K562 treated with DMSO at 1 percent for 12 hours (cell line): Measurements from ENCODE around the gene SLC22A31. TPM values are rescaled to one million over a fixed set of nuclear protein-coding genes. Genes with fewer than 3 reads are reported as not detected.

Experiments
- total RNA-seq: library from RNA; unstranded; fragments of 300-600 nt; gene quantifications from 2 replicates; pipeline ENCODE4 v1.2.3, GENCODE V29; 2022; ENCODE audit not compliant: insufficient read depth

SLC22A31 gene
- total RNA-seq: not detected in 2 replicates

DNA sequence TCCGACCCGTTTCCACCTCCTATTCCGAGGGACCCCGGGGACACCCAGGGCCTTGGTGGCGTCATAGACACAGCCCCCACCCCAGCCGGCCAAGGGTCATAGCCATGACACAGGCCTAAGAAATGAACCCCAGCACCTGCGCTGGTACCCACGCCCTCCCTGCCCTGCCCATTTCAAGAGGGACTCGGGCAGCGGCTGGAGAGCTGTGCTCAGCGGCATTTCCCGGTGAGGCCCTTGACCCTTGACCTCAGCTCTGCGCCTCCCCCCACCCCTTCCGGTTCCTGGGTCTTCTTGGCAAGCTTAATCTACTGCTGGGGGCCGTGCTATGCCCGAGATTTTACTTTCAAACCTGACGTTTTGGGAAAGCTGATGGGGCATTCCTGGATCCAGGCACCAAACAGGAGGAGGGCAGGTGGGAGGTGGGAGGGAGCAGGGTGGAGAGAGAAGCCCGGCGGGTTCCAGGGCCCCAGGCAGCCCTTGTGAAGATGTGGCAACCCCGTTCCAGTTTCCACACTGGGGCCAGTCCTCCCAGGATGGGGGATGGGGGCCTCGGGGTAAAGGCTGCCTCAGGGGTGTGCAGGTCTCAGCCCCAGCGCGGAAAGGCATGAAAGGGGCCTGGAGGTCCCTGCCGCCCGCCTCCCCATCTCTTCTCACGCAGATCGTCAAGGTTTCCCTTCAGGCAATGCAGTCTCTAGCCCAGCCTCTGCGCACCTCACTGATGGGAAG lies at the start of gene SLC22A31:
TSS of gene SLC22A31 (minus strand) at position 414 of the 726 bp plus-strand sequence. CDS start at position 378, 36 bp downstream.

DNA sequence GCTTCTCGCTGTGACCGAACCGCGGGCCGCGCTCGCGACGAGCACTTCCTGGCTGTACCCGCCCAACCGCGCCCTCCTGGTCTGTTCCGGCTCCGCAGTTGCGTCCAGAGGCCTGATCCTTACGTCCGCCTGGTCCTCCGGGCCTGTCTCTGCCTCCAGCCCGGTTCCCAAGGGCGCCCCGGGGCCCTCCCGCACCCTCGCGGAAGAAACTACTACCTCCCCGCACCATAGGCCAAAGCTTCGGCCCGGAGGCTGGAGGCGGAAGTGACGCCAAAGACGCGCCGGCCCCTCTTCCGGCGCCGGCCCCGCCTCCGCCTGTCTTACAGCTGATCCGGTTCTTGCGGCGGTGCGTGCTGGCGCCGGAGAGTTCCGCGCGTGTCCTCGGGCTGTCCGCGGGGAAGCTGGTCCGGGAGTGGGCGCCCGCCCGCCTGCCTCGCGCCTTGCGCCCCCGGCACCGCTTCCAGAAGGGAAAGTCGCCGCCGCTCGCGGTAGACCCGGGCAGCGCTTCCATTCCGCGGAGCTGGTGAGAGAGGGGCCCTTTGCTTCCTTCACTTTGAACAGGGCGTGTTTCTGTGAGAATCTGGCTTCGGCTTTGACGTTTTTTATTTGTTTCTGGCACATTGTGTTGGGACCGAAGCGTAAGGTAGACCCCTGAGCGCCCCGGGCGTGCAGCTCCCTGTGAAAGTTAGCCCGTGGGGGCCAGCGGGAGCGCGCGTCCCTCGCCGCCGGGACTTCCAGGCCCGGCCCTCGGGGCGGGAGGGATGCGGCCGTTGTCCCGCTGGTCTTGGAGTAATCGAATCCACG lies 17.3 kb upstream of the SLC22A31 start, which contains the start of gene ZNF778:
TSS of gene ZNF778 (plus strand) at position 316 of the 804 bp plus-strand sequence. CDS start 3,425 bp downstream, outside the sequence.

DNA sequence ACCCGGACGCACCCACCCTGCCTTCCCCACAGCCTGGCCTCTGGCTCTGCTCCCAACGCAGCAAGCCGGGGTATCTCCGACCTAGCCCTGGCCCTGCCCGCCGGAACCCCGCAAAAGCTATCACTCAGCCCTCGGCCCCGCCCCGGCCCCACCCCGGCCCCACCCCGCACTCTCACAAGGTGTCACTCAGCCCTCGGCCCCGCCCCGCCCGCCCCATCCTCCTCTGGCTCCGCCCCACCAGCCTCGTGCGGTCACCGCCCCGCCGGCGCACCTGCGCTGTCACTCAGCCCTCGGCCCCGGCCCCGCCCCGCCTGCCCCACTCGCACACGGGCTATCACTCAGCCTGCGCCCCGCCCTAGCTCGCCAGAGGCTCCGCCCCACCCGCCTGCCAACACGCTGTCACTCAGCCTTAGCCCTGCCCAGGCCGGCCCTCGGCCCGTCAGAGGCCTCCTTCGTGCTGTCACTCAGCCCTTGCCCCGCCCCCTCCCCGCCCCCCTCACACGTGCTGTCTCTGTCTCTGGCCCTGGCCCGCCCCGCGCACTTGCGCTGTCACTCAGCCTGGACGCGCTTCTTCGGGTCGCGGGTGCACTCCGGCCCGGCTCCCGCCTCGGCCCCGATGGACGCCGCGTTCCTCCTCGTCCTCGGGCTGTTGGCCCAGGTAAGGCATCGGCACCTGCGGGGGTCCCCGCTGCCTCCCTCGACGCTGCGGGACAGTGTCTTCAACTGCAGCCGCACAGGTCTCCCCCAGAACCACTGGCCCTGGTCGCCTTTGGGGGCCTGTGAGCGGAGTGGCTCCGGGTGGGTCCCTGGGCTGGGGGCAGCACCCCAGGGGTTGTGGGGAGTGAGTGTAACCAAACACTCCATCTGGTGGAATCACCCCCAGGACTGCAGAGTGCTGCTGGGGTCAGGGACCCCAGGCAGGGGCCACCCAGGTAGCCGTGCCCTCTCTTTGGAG lies 28.8 kb downstream of the SLC22A31 start, which contains the start of gene CDH15:
TSS of gene CDH15 (plus strand) at position 533 of the 955 bp plus-strand sequence. CDS start at position 617, 84 bp downstream.

Other genes with a start within 250 kb of the SLC22A31 start
- gene CBFA2T3, start 223.3 kb downstream of the SLC22A31 start, total RNA-seq: 15.9 and 34.0 TPM in 2 replicates
- gene ACSF3, start 106.7 kb downstream of the SLC22A31 start, total RNA-seq: 24.8 and 32.4 TPM in 2 replicates
- not detected in 2 replicates for gene CDH15, start 28.8 kb downstream of the SLC22A31 start, total RNA-seq
- 0.91 and 8.5 TPM in 2 replicates for gene ZNF778, start 17.2 kb upstream of the SLC22A31 start, total RNA-seq